A549 (cell line): ENCODE results near the gene PCDH9.

ENCODE experiments used
- BHLHE40 ChIP-seq: IDR thresholded peaks from 2 replicates; pipeline ENCODE4 v1.6.1; 2012; ENCODE audit warnings: low read depth, low read length, inconsistent platforms
- CTCF ChIP-seq: fragments of >200 bp; sonication (Bioruptor Twin); formaldehyde crosslinking; IDR thresholded peaks from 3 replicates; pipeline ENCODE4 v1.5.1; 2016
- EHF ChIP-seq: fragments of 250-450 bp; sonication (Bioruptor Pico); IDR thresholded peaks from 2 replicates; pipeline ENCODE4 v1.5.0; 2020; ENCODE audit warnings: mild to moderate bottlenecking
- GATA3 ChIP-seq: IDR thresholded peaks from 2 replicates; pipeline ENCODE4 v1.6.1; 2012; ENCODE audit warnings: borderline replicate concordance
- SMC3 ChIP-seq: fragments of >200 bp; sonication (Bioruptor Twin); formaldehyde crosslinking; IDR thresholded peaks from 3 replicates; pipeline ENCODE4 v1.6.1; 2018; ENCODE audit warnings: inconsistent platforms
- USF2 ChIP-seq: fragments of 450-650 bp; IDR thresholded peaks from 2 replicates; pipeline ENCODE4 v1.6.1; 2014; ENCODE audit warnings: antibody characterized with exemption
- ZSCAN20 ChIP-seq: fragments of 250-450 bp; sonication (Bioruptor Pico); IDR thresholded peaks from 2 replicates; pipeline ENCODE4 v1.8.0; 2022; ENCODE audit warnings: mild to moderate bottlenecking, moderate library complexity

DNA sequence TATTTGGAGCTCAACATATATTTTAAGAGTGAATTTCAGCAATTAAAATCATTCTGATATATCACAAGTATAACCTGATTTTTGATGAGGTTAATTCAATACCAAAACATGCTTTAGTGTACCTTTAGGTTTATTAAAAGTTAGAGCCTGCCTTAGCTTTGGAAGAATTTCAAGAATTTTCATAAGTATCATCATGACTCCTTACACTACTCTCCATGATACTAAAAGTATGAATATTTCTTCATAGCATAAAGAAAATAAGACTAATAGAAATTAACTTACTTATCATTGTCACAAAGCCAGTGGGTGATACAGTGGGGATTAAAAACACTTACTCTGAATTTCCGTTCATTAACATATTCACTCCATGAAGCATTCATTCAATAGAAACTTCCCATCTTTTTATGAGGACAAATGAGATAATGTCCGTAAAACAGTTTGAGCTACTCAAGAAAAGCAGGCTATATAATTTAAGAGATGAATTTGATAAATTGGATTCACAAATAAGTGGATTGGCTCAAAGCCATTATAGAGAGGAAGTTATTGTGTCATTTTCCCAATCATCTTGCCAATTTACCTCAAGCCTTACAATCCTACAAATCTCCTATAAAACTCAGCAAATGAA is 214.0 kb downstream of the PCDH9 start:
- TF ChIP-seq CTCF (no peak), SMC3 (no peak), GATA3 (no peak), BHLHE40 (no peak), ZSCAN20 (no peak), EHF (no peak), USF2 (no peak)
